G401.6 (cell line): ENCODE measurements around the gene CEBPB.

ENCODE experiments used
- FAIRE-seq: peaks from 2 replicates; lab custom pipeline; 2012; peaks lifted over from hg19 to GRCh38; lab: Jason Lieb, UNC

CEBPB gene

DNA sequence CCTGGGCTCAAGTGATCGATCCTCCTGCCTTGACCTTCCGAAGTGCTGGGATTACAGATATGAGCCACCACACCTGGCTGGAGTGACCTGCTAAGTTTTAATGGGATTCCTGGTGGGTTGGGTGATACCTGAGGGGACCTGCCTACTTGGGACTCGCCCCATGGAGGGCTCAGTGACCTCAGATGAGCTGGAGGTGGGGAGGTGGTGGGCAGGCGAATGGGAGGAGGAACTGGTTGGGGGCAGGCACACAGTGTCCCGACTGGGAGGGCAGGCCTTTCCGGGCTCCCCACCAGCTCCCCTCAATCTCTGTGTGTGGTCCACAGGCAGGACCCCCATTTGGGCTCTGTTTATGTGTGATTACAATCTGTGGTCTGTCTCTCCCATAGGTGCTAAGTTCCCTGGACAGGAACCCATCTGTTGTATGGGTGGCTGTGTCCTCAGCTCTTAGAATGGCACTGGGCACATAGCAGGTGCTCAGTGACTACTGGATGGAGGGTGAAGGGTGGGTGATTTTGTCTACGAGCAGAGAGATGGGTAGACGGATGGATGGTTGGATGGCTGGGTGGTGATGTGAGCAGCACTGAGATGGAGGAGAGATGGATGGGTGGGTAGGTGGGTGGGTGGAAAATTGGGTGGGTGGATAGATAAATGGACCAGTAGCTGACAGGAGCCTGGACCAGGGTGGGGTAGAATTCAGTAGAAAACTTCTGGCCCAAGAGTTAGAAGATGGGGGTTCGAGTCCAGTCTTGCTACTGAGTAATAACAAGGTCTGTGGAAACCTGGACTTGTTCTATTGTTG, 23.8 kb downstream of the CEBPB start:
- no peak for FAIRE-seq

DNA sequence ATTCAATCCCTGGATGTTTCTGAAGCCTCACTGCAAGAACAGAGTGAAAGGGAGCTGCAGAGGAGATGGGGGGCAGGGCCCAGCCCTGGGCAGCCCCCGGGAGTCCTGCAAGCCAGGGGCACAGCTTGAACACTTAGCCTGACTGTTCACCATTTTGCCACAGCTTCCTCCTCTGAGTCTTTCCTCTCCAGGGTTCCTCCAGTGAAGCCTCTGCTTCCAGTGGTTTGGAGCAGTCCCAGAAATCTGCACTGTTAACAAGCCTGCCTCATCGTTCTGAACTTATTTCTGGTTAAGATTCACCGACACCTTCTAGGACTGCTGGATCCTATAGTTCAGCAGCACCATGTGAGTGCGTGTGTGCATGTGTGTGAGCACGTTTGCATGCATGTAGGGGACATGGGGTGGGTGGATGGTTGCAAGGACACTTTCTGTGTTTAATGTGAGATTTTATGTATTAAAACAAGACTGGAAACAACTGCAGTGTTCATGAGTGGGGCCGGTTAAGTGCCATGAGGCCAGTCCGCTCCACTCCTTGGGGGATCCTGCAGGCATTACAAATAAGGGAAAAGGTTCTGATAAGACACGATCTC, 24.6 kb downstream of the CEBPB start:
- no peak for FAIRE-seq

- no peak for FAIRE-seq
These were observed 25.3 kb downstream of the CEBPB start for GRCh38 chr20:50215926-50216325.

GRCh38 chr20:50216543-50217206, 26.0 kb downstream of the CEBPB start:
- FAIRE-seq, result no peak

GRCh38 chr20:50217207-50217949, 26.7 kb downstream of the CEBPB start:
- no peak for FAIRE-seq

DNA sequence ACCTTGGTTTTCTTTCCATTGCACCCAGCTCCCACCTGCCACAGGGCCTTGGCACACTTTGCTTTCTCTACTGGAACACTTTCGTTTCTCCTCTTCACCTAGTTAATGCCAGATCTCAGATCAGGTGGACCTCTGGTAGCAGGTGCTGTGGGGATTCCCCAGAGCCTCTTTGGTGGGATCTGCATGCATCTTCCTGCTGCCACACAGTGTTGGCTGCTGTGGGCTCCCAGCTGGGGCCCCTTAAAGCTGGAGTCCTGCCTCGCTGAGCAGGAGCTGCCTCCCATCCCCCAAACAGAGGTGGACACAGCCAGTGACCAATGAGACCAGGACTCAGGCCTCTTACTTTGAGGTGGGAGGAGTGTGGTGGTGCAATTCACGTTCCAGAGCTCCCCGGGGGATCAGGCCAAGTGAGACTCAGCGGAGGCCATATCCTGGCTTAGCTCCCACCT, 28.4 kb downstream of the CEBPB start:
- FAIRE-seq, result no peak

- FAIRE-seq, result no peak
These were observed 29.0 kb downstream of the CEBPB start for GRCh38 chr20:50219600-50219999.

DNA sequence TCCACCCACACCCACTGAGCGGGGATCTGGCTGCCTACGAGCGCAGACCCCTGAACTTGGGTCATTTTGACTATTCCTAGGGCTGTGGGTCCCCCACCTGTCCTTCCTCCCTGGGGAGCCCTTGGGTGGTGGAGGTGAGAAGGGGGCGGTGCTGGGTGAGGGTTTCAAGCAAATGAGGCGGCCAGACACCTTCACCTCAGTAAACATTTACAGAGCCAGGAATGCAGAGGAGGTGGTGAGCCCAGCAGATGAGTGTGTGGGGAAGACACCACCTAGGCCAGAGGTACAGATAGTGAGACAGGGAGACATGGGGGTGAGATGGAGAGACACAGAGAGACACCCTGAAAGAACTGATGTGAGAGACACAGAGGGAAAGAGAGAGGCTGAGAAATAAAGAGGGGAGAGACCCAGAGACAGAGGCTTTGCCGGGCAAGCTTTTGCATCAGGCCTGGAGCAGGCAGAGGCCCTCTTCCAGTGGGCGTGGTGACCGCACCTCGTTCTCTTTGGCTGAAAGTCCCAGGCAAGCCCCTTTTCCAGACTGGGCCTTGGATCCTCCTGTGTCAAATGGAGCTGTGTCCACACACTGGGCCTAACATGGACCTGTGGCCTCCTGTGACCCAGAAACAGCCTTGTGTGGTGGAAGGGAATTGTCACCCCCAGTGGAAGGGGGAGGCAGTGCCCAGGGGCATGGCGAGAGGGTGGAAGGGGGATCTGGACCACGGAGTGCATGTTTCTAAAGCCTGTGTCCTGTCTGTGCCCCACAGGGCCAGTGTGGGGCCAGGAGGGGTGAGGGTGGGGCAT, 29.7 kb downstream of the CEBPB start:
- no peak for FAIRE-seq

- no peak for FAIRE-seq
These were observed 30.3 kb downstream of the CEBPB start for GRCh38 chr20:50220894-50221365.

DNA sequence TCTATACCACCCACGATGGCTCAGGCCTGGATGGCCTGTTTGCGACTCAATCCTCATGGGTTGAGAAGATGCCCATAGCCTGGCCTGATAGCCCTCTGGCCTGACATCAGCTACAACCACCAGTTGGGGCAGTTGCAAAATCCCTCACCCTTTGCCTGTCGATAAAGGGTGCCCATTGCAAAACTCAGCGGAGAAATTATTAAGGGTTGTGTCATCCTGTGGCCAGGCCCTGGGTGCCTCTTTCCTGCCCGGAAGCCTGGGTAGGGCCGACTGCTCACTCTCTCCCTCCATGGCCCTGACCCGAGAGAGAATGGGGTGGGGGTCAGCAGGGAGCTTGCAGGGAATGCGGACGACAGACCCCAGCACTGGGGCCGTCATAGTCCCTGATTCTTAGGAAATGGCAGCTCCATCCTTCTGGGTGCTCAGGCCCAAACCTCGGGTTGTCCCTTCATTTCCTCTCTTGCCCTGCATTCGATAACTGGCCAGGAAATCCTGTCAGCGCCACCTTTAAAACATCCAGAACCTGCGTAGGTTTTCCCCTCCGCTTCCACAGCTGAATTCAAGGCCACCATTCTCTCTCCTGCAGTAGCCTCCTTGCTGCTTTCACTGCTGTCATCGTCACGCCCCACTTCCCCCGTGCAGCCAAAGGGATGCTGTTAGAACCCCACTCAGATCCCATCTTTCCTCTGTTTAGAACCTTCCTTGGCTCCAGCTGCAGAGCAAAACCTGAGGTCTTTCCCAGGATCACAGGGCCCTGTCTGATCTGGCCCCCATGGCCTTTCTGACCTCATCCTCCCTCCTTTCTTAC, 31.1 kb downstream of the CEBPB start:
- FAIRE-seq, result no peak

GRCh38 chr20:50222309-50223038, 31.8 kb downstream of the CEBPB start:
- no peak for FAIRE-seq

DNA sequence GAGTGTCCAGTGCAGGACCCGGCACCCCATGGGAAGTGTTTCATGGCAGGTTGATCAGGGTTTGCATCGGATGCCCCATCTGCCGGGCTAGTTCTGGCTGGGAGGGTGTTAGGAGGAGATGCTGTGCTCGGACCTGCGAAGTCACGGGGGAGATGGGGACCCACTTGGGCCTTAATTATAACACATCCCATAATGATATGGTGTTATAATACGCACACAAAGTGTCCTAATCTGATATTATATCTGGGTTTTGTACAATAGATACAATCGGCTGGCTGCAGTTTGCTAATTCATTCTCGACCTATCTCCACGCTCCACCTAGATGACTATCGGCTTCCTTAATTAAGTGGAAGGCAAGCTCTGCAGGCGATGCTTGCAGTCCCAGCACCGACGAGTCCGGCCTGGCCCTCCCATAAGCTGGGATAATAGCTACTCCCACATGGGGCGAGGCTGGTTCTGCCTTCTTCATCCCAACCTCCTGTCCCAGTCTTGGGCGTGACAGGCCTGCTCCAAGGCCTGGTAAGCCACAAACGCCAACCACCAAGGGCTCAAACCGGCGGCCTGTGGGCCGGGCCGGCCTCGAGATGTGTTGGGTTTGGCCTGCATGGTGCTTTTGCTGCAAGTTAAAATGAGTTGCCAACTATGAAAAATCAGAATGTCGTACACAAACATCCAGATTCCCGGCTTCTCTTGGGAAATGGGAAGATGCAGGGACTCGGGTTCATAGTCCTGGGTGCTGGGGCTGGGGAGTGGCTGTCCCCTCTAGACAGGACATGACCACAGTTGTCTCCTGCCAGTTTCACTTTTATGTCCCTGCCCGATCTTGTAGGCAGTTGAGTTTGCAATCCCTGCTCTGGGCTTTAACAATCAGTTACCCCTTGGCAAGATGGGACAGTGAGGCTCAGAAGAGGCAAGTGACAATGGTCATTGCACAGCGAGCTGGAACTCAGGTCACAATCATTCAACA, 32.7 kb downstream of the CEBPB start:
- FAIRE-seq, result no peak

DNA sequence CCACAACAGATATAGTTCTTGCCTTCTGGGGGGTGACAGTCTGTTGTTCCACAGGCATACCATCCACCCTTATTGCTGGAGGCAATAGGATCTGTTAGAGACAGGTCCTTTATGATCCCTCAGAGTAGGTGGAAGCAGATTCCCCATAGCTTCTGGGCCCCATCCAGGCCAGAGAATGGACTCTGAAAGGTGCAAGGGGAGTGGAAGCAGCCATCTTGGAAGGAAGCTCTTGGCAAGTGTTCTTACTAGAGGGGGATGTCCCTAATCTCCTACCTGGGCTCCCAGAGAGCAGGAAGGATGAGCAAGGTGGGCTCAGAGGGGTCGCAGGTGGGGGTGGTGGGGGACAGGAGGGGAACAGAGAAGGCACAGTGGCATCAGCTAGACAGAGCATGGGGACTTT, 33.4 kb downstream of the CEBPB start:
- no peak for FAIRE-seq

- FAIRE-seq, result no peak
These were observed 34.1 kb downstream of the CEBPB start for GRCh38 chr20:50224531-50225255.

GRCh38 chr20:50226093-50226974, 35.7 kb downstream of the CEBPB start:
- FAIRE-seq, result no peak

GRCh38 chr20:50227506-50227905, 36.9 kb downstream of the CEBPB start:
- no peak for FAIRE-seq

DNA sequence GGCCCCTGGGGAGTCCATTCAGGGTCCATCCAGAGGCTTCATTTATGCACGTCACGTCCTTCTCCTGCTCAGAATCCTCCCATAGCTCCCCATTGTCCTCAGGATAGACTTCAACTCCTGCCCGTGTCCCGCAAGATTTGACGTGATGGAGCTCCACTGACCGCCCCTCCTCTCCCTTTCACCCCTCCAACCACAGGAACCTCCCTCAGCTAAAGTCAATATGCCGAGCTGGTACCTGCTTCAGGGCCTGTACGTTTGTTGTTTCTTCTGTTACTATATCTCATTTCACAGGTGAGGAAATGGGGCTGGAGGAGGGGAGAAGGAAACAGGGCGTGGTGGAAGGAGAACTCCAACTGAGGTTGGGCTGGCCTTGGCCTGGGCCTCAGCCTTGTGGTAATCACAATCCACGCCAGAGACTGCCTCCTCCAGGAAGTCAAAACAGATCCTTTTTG, 38.6 kb downstream of the CEBPB start:
- no peak for FAIRE-seq
